Type B pancreatic cell (in vitro differentiated cells): ENCODE data around the gene PAFAH1B2. TPM values are rescaled to one million over a fixed set of nuclear protein-coding genes. Genes with fewer than 3 reads are reported as not detected.

Source experiments
- DNase-seq: peaks from one replicate; pipeline ENCODE4 v3.0.0; 2021; ENCODE audit warnings: mixed read lengths; ENCODE audit not compliant: unreplicated experiment; ENCODE audit errors: extremely low spot score
- H3K27ac Mint-ChIP-seq: 2 replicates; pipeline ENCODE4 v1.8.0; 2021; ENCODE audit warnings: mild to moderate bottlenecking, mixed read lengths
- H3K27me3 Mint-ChIP-seq: 2 replicates; pipeline ENCODE4 v1.8.0; 2021; ENCODE audit warnings: mixed read lengths
- H3K36me3 Mint-ChIP-seq: 2 replicates; pipeline ENCODE4 v1.8.0; 2021; ENCODE audit warnings: mixed read lengths
- H3K4me1 Mint-ChIP-seq: one replicate; pipeline ENCODE4 v1.8.0; 2021; ENCODE audit warnings: mixed read lengths; ENCODE audit not compliant: unreplicated experiment
- H3K4me3 Mint-ChIP-seq: 2 replicates; pipeline ENCODE4 v1.8.0; 2021; ENCODE audit warnings: mild to moderate bottlenecking, mixed read lengths
- H3K9me3 Mint-ChIP-seq: 2 replicates; pipeline ENCODE4 v1.8.0; 2021; ENCODE audit warnings: mixed read lengths
- total RNA-seq: library from RNA; stranded (reverse); gene quantifications from 2 replicates; pipeline ENCODE4 v1.2.1, GENCODE V29; 2021; ENCODE audit warnings: low replicate concordance
- TF ChIP-seq, protein P1 (sequence below): fragments of 200-600 bp; sonication (generic); conservative IDR thresholded peaks from 2 replicates; pipeline ENCODE4 v1.5.0; 2021; ENCODE audit warnings: antibody characterized with exemption, mild to moderate bottlenecking

The PAFAH1B2 gene
- total RNA-seq, 1 donor from 2014 or later, result 94.5 TPM

DNA sequence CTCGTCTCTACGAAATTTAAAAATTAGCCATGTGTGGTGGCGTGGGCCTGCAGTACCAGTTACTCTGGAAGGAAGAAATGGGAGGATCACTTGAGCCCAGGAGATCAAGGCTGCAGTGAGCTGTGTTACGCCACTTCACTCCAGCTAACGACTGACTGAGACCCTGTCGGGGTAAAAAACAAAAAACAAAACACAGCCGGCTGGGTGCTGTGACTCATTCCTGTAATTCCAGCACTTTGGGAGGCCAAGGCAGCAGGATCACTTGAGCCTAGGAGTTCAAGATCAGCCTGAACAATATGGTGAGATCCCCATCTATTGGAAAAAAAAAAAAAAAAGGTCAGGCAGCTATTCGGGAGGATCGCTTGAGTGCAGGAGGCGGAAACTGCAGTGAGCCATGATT is 2.4 kb downstream of the PAFAH1B2 start:
- TF ChIP-seq, protein P1, sequence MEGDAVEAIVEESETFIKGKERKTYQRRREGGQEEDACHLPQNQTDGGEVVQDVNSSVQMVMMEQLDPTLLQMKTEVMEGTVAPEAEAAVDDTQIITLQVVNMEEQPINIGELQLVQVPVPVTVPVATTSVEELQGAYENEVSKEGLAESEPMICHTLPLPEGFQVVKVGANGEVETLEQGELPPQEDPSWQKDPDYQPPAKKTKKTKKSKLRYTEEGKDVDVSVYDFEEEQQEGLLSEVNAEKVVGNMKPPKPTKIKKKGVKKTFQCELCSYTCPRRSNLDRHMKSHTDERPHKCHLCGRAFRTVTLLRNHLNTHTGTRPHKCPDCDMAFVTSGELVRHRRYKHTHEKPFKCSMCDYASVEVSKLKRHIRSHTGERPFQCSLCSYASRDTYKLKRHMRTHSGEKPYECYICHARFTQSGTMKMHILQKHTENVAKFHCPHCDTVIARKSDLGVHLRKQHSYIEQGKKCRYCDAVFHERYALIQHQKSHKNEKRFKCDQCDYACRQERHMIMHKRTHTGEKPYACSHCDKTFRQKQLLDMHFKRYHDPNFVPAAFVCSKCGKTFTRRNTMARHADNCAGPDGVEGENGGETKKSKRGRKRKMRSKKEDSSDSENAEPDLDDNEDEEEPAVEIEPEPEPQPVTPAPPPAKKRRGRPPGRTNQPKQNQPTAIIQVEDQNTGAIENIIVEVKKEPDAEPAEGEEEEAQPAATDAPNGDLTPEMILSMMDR, result no peak
- H3K27ac Mint-ChIP-seq, result peak overlapping the region; percentile 96
- no peaks in the 10 kb centered on the region for H3K9me3 Mint-ChIP-seq
- DNase-seq, result no peak
- peaks cover 24% of the 10 kb centered on the region for H3K4me1 Mint-ChIP-seq
- peaks cover 20% of the 10 kb centered on the region for H3K36me3 Mint-ChIP-seq
- H3K4me3 Mint-ChIP-seq, result peak overlapping the region; percentile 96
- peaks cover 6% of the 10 kb centered on the region for H3K27me3 Mint-ChIP-seq

DNA sequence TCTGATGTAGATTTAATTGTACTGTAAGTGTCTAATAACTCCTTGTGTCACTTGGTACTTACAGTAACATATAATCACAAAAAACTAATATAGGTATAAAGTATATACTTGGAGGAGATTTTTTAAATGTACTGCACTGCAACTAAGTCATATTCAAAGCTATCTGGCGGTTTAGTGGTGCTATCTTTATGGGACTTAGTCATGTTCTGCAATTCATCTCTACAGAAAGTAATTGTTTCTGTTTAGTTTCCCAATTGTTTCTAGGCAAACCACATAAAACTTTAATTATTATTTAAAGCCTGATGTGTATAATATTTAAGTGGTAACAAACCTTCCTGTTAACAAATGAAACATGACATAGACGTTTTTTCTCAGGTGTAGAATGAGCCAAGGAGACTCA is 8.0 kb downstream of the PAFAH1B2 start:
- TF ChIP-seq, protein P1, result no peak
- DNase-seq, result no peak
- Mint-ChIP-seq H3K36me3 (peaks cover 15% of the 10 kb centered on the region), H3K4me3 (no peak overlapping the region), H3K9me3 (no peaks in the 10 kb centered on the region), H3K27ac (no peak overlapping the region), H3K4me1 (peaks cover 7% of the 10 kb centered on the region), H3K27me3 (no peaks in the 10 kb centered on the region)

DNA sequence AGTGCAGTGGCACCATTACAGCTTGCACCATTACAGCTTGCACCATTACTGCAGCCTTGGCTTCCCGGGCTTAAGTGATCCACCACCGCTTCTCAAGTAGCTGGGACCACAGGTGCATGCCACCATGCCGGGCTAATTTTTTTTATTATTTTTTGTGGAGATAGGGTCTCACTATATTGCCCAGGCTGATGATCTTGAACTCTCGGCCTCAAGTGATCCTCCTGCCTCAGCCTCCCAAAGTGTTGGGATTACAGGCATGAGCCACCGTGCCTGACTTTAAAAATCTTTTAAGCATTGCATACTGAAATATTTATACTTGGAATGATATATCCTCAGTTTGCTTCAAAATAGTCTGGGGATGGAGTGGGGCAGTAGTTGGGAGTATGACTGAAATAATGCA is 10.4 kb downstream of the PAFAH1B2 start:
- Mint-ChIP-seq H3K27ac (no peak overlapping the region), H3K36me3 (peaks cover 17% of the 10 kb centered on the region), H3K27me3 (no peaks in the 10 kb centered on the region), H3K9me3 (no peaks in the 10 kb centered on the region), H3K4me1 (peaks cover 4% of the 10 kb centered on the region), H3K4me3 (no peak overlapping the region)
- no peak for DNase-seq
- TF ChIP-seq, protein P1, result no peak

DNA sequence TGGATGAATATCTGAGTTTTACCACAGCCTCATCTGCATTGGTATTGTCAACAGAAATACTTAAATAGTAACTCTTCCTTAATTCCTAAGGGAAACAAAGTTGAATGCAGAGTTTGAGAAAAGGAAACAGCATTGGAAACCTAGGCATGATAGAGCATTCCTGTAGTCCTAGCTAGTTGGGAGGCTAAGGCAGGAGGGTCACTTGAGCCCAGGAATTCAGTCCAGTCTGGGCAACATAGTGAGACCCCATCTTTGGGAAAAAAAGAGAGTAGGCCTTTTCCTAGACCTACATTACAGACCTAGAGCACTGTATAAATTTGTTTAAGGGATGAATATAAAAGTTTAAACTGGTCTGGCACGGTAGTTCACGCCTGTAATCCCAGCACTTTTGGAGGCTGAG is 13.4 kb downstream of the PAFAH1B2 start:
- no peak overlapping the region for H3K4me3 Mint-ChIP-seq
- no peak for DNase-seq
- H3K27me3 Mint-ChIP-seq, result no peaks in the 10 kb centered on the region
- no peak overlapping the region for H3K27ac Mint-ChIP-seq
- peaks cover 17% of the 10 kb centered on the region for H3K36me3 Mint-ChIP-seq
- H3K9me3 Mint-ChIP-seq, result no peaks in the 10 kb centered on the region
- peaks cover 4% of the 10 kb centered on the region for H3K4me1 Mint-ChIP-seq
- TF ChIP-seq, protein P1, result no peak

DNA sequence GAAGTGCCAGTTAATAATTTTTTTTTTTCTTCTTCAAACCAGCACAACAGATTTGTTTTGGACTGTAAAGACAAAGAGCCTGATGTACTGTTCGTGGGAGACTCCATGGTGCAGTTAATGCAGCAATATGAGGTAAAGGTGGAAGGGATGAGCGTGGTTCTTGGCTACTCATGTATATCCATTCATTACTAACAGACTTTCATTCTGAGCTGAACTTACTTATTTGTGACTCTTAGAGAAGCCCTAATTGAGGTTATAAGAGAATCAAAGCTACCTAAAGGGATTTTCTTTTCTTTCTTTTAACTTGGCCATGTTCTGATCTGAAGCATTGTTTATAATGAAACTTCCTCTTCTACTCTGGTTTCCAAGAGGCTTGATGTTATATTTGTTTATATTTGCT is 15.8 kb downstream of the PAFAH1B2 start:
- Mint-ChIP-seq H3K36me3 (peaks cover 17% of the 10 kb centered on the region), H3K9me3 (no peaks in the 10 kb centered on the region), H3K4me3 (no peak overlapping the region), H3K27ac (no peak overlapping the region), H3K4me1 (peaks cover 4% of the 10 kb centered on the region), H3K27me3 (no peaks in the 10 kb centered on the region)
- DNase-seq, result no peak
- TF ChIP-seq, protein P1, result no peak

DNA sequence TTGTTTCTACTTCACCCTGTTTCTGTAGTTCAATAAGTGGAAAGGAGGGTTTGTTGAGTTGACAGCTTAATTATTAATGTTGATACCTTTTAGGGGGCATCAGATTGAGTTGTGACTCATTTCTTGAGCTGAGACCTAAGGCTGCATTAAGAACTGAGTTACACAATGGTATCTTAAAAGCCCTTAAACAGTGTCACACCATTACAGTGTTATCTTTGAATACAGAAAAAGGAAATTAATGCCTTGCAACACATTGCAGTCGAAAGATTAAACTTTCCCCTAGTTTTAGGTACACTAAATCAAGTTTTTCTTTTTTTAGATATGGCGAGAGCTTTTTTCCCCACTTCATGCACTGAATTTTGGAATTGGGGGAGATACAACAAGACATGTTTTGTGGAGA is 16.7 kb downstream of the PAFAH1B2 start:
- no peak overlapping the region for H3K27ac Mint-ChIP-seq
- no peaks in the 10 kb centered on the region for H3K9me3 Mint-ChIP-seq
- TF ChIP-seq, protein P1, result no peak
- no peak for DNase-seq
- H3K36me3 Mint-ChIP-seq, result peaks cover 22% of the 10 kb centered on the region
- H3K4me3 Mint-ChIP-seq, result no peak overlapping the region
- peaks cover 4% of the 10 kb centered on the region for H3K4me1 Mint-ChIP-seq
- H3K27me3 Mint-ChIP-seq, result no peaks in the 10 kb centered on the region
